ENCODE data around the gene TMED1.

- TF ChIP-seq CTCF (conservative IDR thresholded peaks at IDR 0.05; ENCODE audit: low read depth, low read length) = no peak
- TF ChIP-seq POLR2A (IDR thresholded peaks at IDR 0.05; ENCODE audit: low read depth, low read length) = no peak
- no peak for TF ChIP-seq ELK1 (IDR thresholded peaks at IDR 0.05; ENCODE audit: borderline replicate concordance, low read depth, low read length)
- no peak for TF ChIP-seq RFX5 (IDR thresholded peaks at IDR 0.05; ENCODE audit: low read depth, low read length)
Measured at GRCh38 chr19:10809651-10810285, 26.2 kb downstream of the TMED1 start.
